WTC11 (cell line): ENCODE data around the gene HDAC7. TPM values are rescaled to one million over a fixed set of nuclear protein-coding genes. Genes with fewer than 3 reads are reported as not detected.

Experiments used
- ATAC-seq: fragments of 200-7000 bp; cut with Tn5 transposase; 2 replicates; pipeline ENCODE4 v1.10.0; 2021; ENCODE audit warnings: mild to moderate bottlenecking, moderate library complexity
- CTCF ChIA-PET: fragments of 300-600 bp; sonication (Branson Sonifier 250); formaldehyde crosslinking; loops from one replicate; lab custom pipeline; 2021; ENCODE audit warnings: antibody characterized with exemption; lab: Charles Lee
- POLR2A ChIA-PET: fragments of 350-600 bp; sonication (Branson Sonifier 250); formaldehyde crosslinking; loops from one replicate; lab custom pipeline; 2021; ENCODE audit warnings: antibody characterized with exemption; lab: Charles Lee
- DNase-seq: peaks from one replicate; pipeline ENCODE4 v3.0.0; 2021; ENCODE audit warnings: low spot score
- H3K27ac Mint-ChIP-seq: 2 replicates; pipeline ENCODE4 v1.8.0; 2021; ENCODE audit warnings: mixed read lengths
- H3K27me3 Mint-ChIP-seq: 2 replicates; pipeline ENCODE4 v1.8.0; 2021; ENCODE audit warnings: low read depth, mild to moderate bottlenecking, moderate library complexity, mixed read lengths
- H3K36me3 Mint-ChIP-seq: 2 replicates; pipeline ENCODE4 v1.8.0; 2021; ENCODE audit warnings: mixed read lengths
- H3K4me1 Mint-ChIP-seq: 2 replicates; pipeline ENCODE4 v1.8.0; 2022; ENCODE audit warnings: mixed read lengths
- H3K4me3 Mint-ChIP-seq: 2 replicates; pipeline ENCODE4 v1.8.0; 2021; ENCODE audit warnings: mild to moderate bottlenecking, moderate library complexity, mixed read lengths
- H3K9me3 Mint-ChIP-seq: 2 replicates; pipeline ENCODE4 v1.8.0; 2021; ENCODE audit warnings: mixed read lengths
- ELF4 ChIP-seq: sonication (generic); formaldehyde crosslinking; IDR thresholded peaks from 2 replicates; pipeline ENCODE4 v1.8.1; 2022; ENCODE audit warnings: low read depth, mild to moderate bottlenecking, moderate library complexity, missing genetic modification reagents
- FOXJ3 ChIP-seq: sonication (generic); formaldehyde crosslinking; IDR thresholded peaks from 2 replicates; pipeline ENCODE4 v1.9.0; 2021; ENCODE audit warnings: missing genetic modification reagents, mild to moderate bottlenecking, borderline replicate concordance
- GABPB1 ChIP-seq: sonication (generic); formaldehyde crosslinking; IDR thresholded peaks from 2 replicates; pipeline ENCODE4 v1.8.1; 2023; ENCODE audit warnings: mild to moderate bottlenecking, missing genetic modification reagents
- GRHL2 ChIP-seq: fragments of 250-450 bp; sonication (Bioruptor Pico); IDR thresholded peaks from 2 replicates; pipeline ENCODE4 v1.8.0; 2022; ENCODE audit warnings: mild to moderate bottlenecking, moderate library complexity; ENCODE audit not compliant: insufficient replicate concordance, severe bottlenecking
- KAT7 ChIP-seq: sonication (generic); formaldehyde crosslinking; IDR thresholded peaks from 2 replicates; pipeline ENCODE4 v1.8.1; 2023; ENCODE audit warnings: missing genetic modification reagents, mild to moderate bottlenecking, borderline replicate concordance
- NR2C2 ChIP-seq: sonication (generic); formaldehyde crosslinking; IDR thresholded peaks from 2 replicates; pipeline ENCODE4 v1.8.0; 2022; ENCODE audit warnings: mild to moderate bottlenecking, missing genetic modification reagents
- PRDM15 ChIP-seq: sonication (generic); formaldehyde crosslinking; IDR thresholded peaks from 2 replicates; pipeline ENCODE4 v1.8.0; 2022; ENCODE audit warnings: missing genetic modification reagents
- PREB ChIP-seq: sonication (generic); formaldehyde crosslinking; IDR thresholded peaks from 2 replicates; pipeline ENCODE4 v1.8.1; 2022; ENCODE audit warnings: mild to moderate bottlenecking, missing genetic modification reagents, moderate library complexity, borderline replicate concordance
- STAT6 ChIP-seq: sonication (generic); formaldehyde crosslinking; conservative IDR thresholded peaks from 2 replicates; pipeline ENCODE4 v1.8.1; 2023; ENCODE audit warnings: mild to moderate bottlenecking, low read depth, missing genetic modification reagents, moderate library complexity
- TEAD1 ChIP-seq: sonication (generic); formaldehyde crosslinking; IDR thresholded peaks from 2 replicates; pipeline ENCODE4 v1.8.0; 2022; ENCODE audit warnings: mild to moderate bottlenecking, missing genetic modification reagents
- TP53 ChIP-seq: sonication (generic); formaldehyde crosslinking; IDR thresholded peaks from 2 replicates; pipeline ENCODE4 v1.8.1; 2023; ENCODE audit warnings: mild to moderate bottlenecking, missing genetic modification reagents
- ZNF219 ChIP-seq: sonication (generic); formaldehyde crosslinking; IDR thresholded peaks from 2 replicates; pipeline ENCODE4 v1.8.0; 2023; ENCODE audit warnings: missing genetic modification reagents, mild to moderate bottlenecking, borderline replicate concordance
- ZNF232 ChIP-seq: sonication (generic); formaldehyde crosslinking; IDR thresholded peaks from 2 replicates; pipeline ENCODE4 v1.8.0; 2022; ENCODE audit warnings: mild to moderate bottlenecking, missing genetic modification reagents
- ZNF532 ChIP-seq: fragments of 250-450 bp; sonication (Bioruptor Pico); IDR thresholded peaks from 2 replicates; pipeline ENCODE4 v1.9.0; 2021; ENCODE audit warnings: mild to moderate bottlenecking, borderline replicate concordance
- total RNA-seq: library from RNA; stranded (reverse); gene quantifications from 3 replicates; pipeline ENCODE4 v1.2.3, GENCODE V29; 2021
- TF ChIP-seq, protein P1 (sequence below): sonication (generic); formaldehyde crosslinking; IDR thresholded peaks from 2 replicates; pipeline ENCODE4 v1.8.0; 2023; ENCODE audit warnings: missing genetic modification reagents

The HDAC7 gene
- total RNA-seq, 1 experiment from 2014 or later: 111 TPM

GRCh38 chr12:47789141-47789540 is 30.6 kb downstream of the HDAC7 start:
- TF ChIP-seq KAT7 (CRISPR knock-in tag) (no peak), TEAD1 (no peak), PREB (no peak), ZNF219 (CRISPR knock-in tag) (no peak), STAT6 (CRISPR knock-in tag) (no peak), GRHL2 (CRISPR knock-in tag) (no peak), TP53 (CRISPR knock-in tag) (no peak), GABPB1 (CRISPR knock-in tag) (no peak), ZNF532 (CRISPR knock-in tag) (no peak), NR2C2 (no peak), ELF4 (CRISPR knock-in tag) (no peak), PRDM15 (CRISPR knock-in tag) (no peak), FOXJ3 (CRISPR knock-in tag) (no peak), ZNF232 (CRISPR knock-in tag) (no peak)
- TF ChIP-seq, protein P1, sequence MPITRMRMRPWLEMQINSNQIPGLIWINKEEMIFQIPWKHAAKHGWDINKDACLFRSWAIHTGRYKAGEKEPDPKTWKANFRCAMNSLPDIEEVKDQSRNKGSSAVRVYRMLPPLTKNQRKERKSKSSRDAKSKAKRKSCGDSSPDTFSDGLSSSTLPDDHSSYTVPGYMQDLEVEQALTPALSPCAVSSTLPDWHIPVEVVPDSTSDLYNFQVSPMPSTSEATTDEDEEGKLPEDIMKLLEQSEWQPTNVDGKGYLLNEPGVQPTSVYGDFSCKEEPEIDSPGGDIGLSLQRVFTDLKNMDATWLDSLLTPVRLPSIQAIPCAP (CRISPR knock-in tag): no peak
- no peak for ATAC-seq
- H3K9me3 Mint-ChIP-seq: no peaks in the 10 kb centered on the region
- H3K4me1 Mint-ChIP-seq: no peaks in the 10 kb centered on the region
- peaks cover 63% of the 10 kb centered on the region for H3K36me3 Mint-ChIP-seq
- DNase-seq: no peak
- no peak overlapping the region for H3K27ac Mint-ChIP-seq
- no peak overlapping the region for H3K4me3 Mint-ChIP-seq
- ChIA-PET POLR2A (no interaction called here), CTCF (interaction anchor here (1.5 to 4.2 kb wide), 5 partner anchors 9 to 49 kb away, joined by 3 to 36 read pairs (median 13); no protein-coding TSS in a partner anchor)
- H3K27me3 Mint-ChIP-seq: no peaks in the 10 kb centered on the region
